ENCODE results near the gene POLR2I.

The POLR2I gene

DNA sequence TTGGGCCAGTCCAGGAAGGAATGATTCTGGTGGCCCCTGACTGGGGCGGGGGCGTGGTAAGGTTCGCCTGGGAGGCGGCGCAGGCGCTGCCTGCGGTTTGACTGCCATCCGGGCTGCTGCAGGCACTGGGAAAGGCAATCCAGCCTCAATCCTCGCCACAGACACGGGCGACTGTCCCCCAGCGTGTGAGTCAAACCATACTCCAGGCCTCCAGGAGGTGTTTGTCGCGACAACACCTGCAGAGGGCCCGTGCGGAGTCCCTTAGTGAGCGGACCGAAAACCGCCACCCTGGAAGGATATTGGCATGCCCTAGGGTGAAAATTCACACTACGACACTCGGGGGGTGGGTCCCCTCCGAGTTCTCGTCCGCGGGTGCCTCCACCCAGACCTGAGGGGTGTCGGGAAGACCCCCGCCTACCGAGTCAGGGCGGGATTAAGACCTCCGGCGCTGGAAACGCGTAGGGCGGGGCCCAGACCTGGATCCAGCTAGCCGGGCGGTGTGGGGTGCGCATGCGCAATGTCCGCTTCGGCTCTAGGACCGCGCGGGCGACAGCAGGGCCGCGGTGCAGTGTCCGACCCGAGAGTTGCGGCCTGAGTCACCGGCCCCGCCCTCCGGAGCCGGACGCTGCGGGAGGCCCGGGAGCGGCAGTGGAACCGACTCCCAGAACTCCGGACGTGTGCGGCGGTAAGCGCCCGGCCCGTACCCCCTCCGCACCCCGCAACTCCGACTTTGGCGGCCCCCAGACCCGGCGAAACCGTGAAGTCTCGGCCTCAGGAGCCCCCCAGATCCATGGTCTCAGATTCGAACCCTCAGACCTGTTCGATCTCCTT lies 25.0 kb upstream of the POLR2I start, which contains the start of gene CAPNS1:
Gene CAPNS1, plus strand, starts transcription at position 594 of the 831 bp plus-strand sequence. CDS start 946 bp downstream, outside the sequence.
- POLR2A ChIA-PET, result interaction anchor here (0.5 to 5.4 kb wide), 18 partner anchors 10 to 698 kb away, joined by 3 to 87 read pairs (median 5); partner anchors contain the start of genes COX7A1, POLR2I, TBCB and THAP8
- CTCF ChIA-PET, result interaction anchor here (0.6 to 4.3 kb wide), 7 partner anchors 12 to 541 kb away, joined by 3 to 28 read pairs (median 3); no protein-coding TSS in a partner anchor
- peak; percentile 49; the same call in 1 of the 2 replicates for TF ChIP-seq FEZF1 (tag by site-specific recombination; IDR thresholded peaks at IDR 0.05)
- TF ChIP-seq ZNF488 (tag by site-specific recombination; IDR thresholded peaks at IDR 0.05), result no peak
- peak; percentile 66; the same call in 1 of the 2 replicates for TF ChIP-seq ZNF37A (tag by site-specific recombination; IDR thresholded peaks at IDR 0.05)
- TF ChIP-seq ZNF561 (tag by site-specific recombination; IDR thresholded peaks at IDR 0.05; ENCODE audit: borderline replicate concordance), result peak; percentile 97
- no peak for TF ChIP-seq ZNF404 (tag by site-specific recombination; IDR thresholded peaks at IDR 0.05)
- TF ChIP-seq RBAK (tag by site-specific recombination; IDR thresholded peaks at IDR 0.05), result peak; percentile 34; the same call in 1 of the 2 replicates
- no peak for TF ChIP-seq ZNF354C (tag by site-specific recombination; IDR thresholded peaks at IDR 0.05; ENCODE audit: borderline replicate concordance, low read depth)
- TF ChIP-seq, protein P1, sequence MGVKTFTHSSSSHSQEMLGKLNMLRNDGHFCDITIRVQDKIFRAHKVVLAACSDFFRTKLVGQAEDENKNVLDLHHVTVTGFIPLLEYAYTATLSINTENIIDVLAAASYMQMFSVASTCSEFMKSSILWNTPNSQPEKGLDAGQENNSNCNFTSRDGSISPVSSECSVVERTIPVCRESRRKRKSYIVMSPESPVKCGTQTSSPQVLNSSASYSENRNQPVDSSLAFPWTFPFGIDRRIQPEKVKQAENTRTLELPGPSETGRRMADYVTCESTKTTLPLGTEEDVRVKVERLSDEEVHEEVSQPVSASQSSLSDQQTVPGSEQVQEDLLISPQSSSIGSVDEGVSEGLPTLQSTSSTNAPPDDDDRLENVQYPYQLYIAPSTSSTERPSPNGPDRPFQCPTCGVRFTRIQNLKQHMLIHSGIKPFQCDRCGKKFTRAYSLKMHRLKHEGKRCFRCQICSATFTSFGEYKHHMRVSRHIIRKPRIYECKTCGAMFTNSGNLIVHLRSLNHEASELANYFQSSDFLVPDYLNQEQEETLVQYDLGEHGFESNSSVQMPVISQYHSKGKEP (tag by site-specific recombination; IDR thresholded peaks at IDR 0.05), result peak; percentile 96
- TF ChIP-seq ZNF214 (tag by site-specific recombination; IDR thresholded peaks at IDR 0.05; ENCODE audit: borderline replicate concordance), result no peak
- no peak for TF ChIP-seq ZNF302 (tag by site-specific recombination; IDR thresholded peaks at IDR 0.05; ENCODE audit: low read depth)
- no peak for TF ChIP-seq MYNN (tag by site-specific recombination; IDR thresholded peaks at IDR 0.05; ENCODE audit: borderline replicate concordance)
- peak; percentile 79; the same call in 1 of the 2 replicates for TF ChIP-seq ZNF792 (tag by site-specific recombination; IDR thresholded peaks at IDR 0.05)
- peak; percentile 100 for TF ChIP-seq GLIS2 (tag by site-specific recombination; IDR thresholded peaks at IDR 0.05)
- peak; percentile 98 for TF ChIP-seq ZNF501 (tag by site-specific recombination; IDR thresholded peaks at IDR 0.05)
- no peak for TF ChIP-seq ZNF670 (tag by site-specific recombination; IDR thresholded peaks at IDR 0.05; ENCODE audit: low read depth)
- no peak for TF ChIP-seq SETDB1 (IDR thresholded peaks at IDR 0.05; ENCODE audit: insufficient read length, low read length)
- TF ChIP-seq ZNF114 (tag by site-specific recombination; IDR thresholded peaks at IDR 0.05), result no peak
- peak; percentile 95 for TF ChIP-seq KLF10 (tag by site-specific recombination; IDR thresholded peaks at IDR 0.05)
- no peak for TF ChIP-seq ZNF157 (tag by site-specific recombination; IDR thresholded peaks at IDR 0.05)
- TF ChIP-seq ZNF132 (tag by site-specific recombination; IDR thresholded peaks at IDR 0.05; ENCODE audit: borderline replicate concordance), result no peak
- TF ChIP-seq ZNF362 (tag by site-specific recombination; IDR thresholded peaks at IDR 0.05), result no peak
- TF ChIP-seq ZEB2 (tag by site-specific recombination; IDR thresholded peaks at IDR 0.05), result peak; percentile 99
- TF ChIP-seq ZNF366 (tag by site-specific recombination; conservative IDR thresholded peaks at IDR 0.05), result no peak; the same call in 1 of the 2 replicates
- no peak for TF ChIP-seq ZNF174 (tag by site-specific recombination; IDR thresholded peaks at IDR 0.05)
- no peak; the same call in 1 of the 2 replicates for TF ChIP-seq ZNF148 (tag by site-specific recombination; IDR thresholded peaks at IDR 0.05; ENCODE audit: borderline replicate concordance)
- TF ChIP-seq ZNF571 (tag by site-specific recombination; IDR thresholded peaks at IDR 0.05), result no peak
- 0 out of 2 replicates have a peak, but pooled peaks have one; percentile 31 for TF ChIP-seq OVOL3 (tag by site-specific recombination; IDR thresholded peaks at IDR 0.05)
- no peak for TF ChIP-seq ZNF350 (tag by site-specific recombination; IDR thresholded peaks at IDR 0.05)
- TF ChIP-seq ZNF274 (IDR thresholded peaks at IDR 0.05; ENCODE audit: low read length), result no peak
- no peak for TF ChIP-seq ZNF274 (tag by site-specific recombination; IDR thresholded peaks at IDR 0.05; ENCODE audit: borderline replicate concordance)
- TF ChIP-seq SP3 (tag by site-specific recombination; IDR thresholded peaks at IDR 0.05), result peak; percentile 100
- no peak for TF ChIP-seq ZNF202 (tag by site-specific recombination; IDR thresholded peaks at IDR 0.05; ENCODE audit: borderline replicate concordance)
- peak; percentile 99 for TF ChIP-seq ZNF610 (tag by site-specific recombination; IDR thresholded peaks at IDR 0.05; ENCODE audit: borderline replicate concordance)

More for the DNA sequence above, 25.0 kb upstream of the POLR2I start, which contains the start of gene CAPNS1:
- H3K4me3 ChIP-seq (ENCODE audit: low read depth, low read length), result peak within 1 kb of the TSS; percentile 80
- peaks cover 22% of the 10 kb centered on the region in 2 experiments for H3K36me3 ChIP-seq (ENCODE audit: control insufficient read depth in 2 of 2, insufficient read depth in 1 of 2, low read length in 2 of 2)
- peaks cover 14% of the 10 kb centered on the region for H3K4me1 ChIP-seq (ENCODE audit: control insufficient read depth, insufficient read depth, low read length)
- no peaks in the 10 kb centered on the region for H3K9me3 ChIP-seq (ENCODE audit: control insufficient read depth, insufficient read depth, low read depth, low read length)
- peak within 1 kb of the TSS; percentile 94 for H3K27ac ChIP-seq (ENCODE audit: extremely low read depth, low read depth, low read length)
